GM19328 (cell line): ENCODE data around the gene PROK1.

Source experiments
- ATAC-seq: cut with Tn5 transposase; IDR thresholded peaks from one replicate; pipeline ENCODE4 v1.9.1; 2021; ENCODE audit warnings: mild to moderate bottlenecking, moderate library complexity; ENCODE audit not compliant: unreplicated experiment

The PROK1 gene

DNA sequence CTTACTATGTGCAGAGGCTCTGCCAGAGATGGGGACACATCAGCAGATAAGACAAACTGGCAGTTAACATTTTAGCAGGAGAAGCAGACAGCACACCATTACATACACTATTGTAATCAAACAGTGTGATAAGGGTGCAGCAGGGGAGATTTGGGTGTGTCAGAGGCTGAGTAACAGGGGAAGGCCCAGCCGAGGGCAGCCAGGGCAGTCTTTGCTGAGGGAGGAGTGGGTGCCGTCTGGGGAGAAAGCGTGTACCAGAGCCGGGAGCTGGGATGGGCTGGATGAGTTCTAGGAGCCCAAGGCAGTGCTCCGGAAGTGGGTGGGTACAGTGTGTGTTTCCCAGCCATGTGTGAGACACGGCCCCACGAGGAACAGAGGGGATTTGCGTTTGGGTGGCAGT lies 36.8 kb downstream of the PROK1 start:
- no peak for ATAC-seq

DNA sequence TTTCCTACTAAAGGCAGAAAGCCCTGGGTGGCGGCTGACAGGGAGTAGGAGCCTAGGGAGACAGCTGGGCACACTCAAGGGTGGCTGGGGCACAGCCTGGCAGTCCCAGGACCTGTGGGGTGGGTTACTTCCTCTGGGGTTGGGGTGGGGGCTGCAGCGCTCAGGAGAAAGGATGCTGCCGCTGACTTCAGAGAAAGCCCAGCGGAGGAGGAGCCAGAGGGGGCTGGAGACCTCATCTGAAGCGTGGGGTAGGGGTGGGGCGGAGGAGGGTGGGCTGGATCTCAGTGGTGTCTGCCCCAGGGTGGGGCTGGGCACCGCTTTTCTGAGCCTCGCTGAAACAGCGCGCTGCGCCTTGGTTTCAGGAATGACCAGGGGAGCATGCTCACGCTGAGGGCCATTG lies 37.2 kb downstream of the PROK1 start:
- ATAC-seq: no peak

DNA sequence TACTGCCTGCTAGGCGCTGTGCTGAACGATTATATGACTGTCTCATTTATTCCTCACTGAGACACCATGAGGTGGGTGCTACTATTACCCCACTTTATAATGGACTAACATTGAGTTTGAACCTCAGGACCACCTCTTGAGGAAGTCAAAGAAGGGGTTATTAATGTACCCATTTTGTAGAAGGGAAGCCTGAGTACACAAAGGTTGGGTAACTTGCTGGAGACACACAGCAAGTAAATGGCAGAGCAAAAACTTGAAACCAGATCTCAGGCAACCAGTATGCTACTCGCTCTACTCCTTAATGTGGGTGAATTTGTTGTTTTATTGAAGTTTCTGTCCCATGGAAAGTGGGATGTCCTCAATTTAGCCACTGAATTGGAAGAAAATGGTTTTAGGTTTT lies 37.9 kb downstream of the PROK1 start:
- no peak for ATAC-seq

DNA sequence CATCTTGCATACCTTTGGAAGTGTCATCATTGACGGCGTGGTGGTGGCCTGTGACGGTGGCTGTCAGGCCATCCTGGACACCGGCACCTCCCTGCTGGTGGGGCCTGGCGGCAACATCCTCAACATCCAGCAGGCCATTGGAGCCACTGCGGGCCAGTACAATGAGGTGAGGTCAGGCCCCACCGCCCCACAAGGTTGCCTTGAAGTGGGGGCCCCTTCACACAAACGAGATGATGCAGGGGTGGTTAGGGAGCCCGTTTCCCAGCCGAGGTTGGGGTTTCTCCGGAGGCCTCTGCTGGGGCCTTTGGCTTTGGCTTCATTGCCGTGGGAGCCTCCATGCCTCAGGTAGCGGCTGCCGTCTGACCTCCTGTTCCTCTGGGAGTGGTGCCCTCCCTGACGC lies 38.5 kb downstream of the PROK1 start:
- no peak for ATAC-seq

DNA sequence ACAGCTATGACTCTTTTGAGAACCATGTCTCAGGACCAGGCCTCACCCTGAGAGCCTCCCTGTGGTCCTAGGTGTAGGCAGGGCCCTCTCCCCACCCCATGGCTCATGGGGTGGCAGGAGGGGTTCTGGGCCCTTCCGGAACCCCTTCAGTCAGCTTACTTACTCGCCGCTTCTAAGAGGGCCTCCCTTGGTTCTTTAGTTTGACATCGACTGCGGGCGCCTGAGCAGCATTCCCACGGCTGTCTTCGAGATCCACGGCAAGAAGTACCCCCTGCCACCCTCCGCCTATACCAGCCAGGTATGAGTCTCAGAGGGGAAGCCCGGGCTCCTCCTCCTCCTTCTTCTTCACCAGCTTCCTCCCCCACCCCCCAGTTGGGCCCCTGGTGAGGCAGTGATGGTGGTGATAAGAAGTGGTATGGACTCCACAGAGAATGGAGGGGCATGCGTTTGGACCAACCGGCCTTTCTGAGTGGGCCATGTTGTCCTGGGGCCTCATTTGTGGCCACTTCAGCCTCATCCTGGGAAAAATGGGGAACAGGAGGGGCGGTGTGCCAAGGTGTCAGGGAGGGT lies 39.1 kb downstream of the PROK1 start:
- no peak for ATAC-seq

DNA sequence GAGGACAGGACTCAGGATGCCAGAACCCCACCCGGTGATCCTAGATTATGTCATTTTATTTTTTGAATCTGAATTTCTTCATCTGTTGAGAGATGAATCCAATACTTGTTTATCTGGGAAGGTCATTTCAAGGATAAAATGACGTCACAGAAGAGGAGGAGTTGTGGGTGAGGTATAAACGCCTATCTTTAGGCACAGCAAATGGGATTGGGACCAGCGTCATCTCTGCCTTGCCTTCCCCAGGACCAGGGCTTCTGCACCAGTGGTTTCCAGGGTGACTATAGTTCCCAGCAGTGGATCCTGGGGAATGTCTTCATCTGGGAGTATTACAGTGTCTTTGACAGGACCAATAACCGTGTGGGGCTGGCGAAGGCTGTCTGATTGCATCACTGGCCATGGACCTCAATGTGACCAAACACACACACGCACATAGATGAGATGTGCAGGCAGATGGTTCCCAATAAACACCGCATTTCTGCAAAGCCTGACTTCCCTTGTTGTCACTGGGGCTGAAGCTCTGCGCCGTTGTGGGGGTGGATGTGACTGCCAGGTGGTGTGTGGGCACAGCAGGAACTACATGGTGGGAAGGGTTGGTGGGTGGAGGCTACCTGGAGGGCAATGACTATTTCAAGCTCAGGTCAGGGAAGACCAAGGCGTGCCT lies 40.0 kb downstream of the PROK1 start:
- no peak for ATAC-seq

DNA sequence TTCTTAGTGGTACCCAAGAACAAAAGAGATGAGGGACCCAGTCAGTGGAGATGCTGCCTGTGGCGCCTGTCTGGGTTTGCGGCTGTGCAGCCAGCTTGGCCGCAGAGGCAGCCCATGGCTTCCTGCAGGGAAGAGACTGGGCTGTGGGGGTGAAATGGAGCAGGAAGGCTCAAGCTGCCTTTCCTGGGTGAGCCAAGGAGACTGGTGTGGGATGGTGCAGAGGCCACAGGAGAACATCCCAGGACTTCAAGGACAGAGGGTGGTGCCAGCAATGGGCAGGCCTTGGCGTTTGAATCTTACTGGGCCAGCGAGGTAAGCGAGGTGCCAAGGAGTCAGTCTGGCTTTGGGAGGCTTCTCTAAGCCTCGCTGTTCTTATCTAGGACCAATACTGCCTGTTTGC lies 41.6 kb downstream of the PROK1 start:
- ATAC-seq: no peak

DNA sequence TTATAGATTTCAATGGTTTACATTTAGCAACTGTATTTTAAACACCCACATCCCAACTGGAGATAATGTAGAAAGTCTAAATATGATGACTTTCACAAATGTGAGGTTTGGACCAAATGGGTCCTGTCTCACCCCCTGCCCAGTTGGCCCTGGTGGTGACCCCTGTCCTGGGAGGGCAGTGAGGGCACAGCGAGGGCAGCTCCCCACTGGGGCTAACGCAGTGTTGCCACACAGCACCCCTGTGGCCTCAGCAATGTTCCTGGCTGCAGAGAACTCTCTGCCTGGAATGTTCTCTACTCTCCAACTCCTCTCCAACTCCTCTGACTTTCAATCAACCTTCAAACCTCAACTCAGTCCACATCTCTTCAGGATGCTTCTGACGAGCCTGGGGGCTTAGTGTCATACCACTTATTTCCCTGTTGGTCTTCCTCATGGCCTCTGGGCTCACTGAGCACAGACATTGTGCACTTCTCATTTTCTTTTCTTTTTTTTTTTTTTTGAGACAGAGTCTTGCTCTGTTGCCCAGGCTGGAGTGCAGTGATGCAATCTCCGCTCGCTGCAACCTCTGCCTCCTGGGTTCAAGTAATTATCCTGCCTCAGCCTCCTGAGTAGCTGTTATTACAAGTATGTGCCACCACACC lies 42.2 kb downstream of the PROK1 start:
- no peak for ATAC-seq

DNA sequence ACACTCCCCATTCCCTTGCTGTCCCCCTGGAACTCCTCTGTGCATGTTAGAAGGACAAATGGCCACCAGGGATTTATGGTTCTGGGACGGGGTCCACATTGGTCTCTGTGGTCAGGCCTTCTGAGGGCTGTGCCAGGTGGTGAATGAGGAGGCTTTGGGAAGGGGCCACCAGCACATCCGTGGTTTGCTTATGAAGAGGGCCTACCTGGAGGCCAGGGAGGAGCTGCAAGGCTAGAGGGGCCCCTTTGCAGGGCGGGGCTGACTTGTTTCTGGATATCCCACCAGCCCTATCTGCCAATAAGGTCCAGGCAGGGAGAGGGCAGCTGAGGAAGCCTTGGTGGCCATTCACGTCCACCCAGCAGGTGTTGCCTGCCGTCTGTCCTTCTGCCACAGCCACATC lies 43.1 kb downstream of the PROK1 start:
- ATAC-seq: no peak

DNA sequence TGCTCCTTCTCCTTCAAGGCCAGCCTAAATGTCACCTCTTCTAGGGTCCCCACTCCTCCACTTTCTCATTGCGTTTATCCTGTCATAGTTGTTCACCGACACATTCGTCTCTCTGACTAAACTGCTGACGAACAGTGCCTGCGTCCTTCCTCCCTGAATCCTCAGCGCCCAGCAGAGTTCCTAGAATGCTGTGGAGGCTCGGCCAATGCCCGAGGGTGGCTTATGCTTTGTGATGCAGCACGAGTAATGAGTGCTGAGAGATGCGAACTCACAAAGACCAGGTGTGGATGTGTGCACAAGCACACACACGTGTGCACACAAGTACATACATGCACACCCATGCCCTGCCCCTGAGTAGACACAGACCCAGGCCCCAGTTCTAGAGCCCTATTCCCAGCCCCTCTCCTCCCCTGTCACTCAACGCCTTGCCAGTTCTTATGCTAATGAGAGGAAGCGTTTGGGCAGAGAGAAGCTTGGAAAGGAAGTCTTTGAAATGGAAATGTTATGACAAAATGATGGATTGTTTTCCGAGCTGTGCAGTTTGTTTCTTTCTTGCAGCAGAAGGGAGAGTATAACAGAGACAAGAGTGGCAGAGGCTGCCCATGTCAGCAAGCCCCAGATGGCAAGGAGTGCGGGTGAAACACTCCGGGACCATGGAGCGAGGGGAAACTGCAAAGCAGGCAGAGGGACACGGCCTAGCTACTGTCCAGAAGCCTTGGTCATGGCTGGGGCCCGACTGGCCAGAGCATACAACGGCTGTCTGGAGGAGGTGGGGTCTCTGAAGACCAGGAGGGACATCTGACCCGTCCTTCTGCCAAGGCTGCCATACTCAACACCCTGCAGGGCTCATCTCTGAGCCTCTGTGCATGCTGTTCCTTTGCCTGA lies 43.8 kb downstream of the PROK1 start:
- no peak for ATAC-seq

DNA sequence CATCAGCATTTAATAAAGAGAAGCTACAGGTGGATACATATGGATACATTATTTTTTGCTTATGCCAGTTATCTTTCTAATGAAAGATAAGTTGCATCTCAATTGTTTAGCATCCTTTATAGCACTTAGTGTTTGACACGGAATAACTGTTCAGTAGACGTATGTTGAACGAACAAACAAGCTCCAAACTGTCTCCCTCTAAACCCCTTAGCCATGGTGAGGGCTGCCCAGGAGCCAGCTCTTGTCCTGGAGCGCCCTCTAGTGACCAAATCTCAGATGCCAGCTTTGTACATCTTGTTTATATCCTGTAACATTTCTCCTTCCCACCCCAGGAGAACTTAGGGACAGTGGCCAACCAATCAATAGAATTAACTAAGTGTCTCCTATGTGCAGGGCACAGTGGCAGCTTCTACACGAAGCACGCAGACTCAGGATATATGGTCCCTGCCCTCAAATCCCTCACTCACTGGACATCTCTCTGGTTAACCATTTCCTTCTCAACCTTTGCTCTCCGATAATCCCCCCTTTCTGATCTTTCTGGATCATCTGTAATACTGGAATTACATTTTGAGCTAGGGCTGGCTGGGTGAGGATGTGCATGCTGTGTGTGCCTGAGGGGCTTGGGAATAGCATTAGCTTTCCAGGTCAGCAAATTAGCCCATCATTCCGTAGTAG lies 45.1 kb downstream of the PROK1 start:
- ATAC-seq: no peak

DNA sequence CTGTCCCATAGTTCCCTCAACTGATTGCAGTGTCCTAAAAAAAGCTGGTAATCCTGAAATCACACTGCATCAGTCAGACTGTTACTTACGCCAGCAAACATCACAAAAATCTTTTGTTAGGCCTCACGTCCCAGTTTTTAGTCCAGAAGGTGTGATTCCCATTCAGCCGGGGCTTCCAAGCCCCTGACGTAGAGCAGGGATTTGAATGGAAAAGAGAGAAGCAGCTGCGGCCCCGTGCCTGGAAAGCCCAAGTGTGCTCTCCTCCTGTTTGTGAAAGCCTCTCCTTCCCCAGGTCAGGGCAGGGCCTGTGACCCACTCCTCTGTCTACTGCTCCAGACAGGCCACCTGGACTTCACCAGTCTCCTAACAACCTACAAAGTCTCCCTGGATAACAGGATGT lies 47.3 kb downstream of the PROK1 start:
- no peak for ATAC-seq

DNA sequence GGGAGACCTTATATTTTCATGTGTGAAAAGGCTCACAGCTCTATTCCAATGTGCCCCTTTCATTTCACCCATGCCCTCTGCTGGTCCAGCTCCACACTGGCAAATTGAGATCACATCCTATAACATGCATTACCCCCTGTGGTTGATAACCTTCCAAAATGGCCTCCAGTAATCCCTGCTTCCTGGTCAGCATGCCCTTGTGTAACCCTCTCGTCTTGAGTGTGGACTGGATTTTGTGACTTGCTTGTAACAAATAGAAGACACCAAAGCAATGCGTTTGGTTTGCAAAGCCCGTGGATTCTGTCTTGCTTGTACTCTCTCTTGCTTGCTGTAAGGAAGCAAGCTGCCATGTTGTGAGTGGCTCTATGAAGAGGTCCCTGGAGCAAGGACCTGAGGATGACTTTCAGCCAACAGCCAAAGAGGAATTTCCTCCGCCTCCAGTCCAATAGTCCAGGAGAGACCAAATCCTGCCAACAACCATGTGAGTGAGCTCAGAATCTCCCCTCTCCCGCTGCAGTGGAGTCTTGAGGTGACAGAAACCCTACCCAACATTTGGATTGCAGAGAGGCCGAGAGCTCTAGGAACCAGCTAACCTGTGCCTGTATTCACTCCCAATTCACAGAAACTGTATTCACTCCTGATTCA lies 50.7 kb downstream of the PROK1 start:
- no peak for ATAC-seq

DNA sequence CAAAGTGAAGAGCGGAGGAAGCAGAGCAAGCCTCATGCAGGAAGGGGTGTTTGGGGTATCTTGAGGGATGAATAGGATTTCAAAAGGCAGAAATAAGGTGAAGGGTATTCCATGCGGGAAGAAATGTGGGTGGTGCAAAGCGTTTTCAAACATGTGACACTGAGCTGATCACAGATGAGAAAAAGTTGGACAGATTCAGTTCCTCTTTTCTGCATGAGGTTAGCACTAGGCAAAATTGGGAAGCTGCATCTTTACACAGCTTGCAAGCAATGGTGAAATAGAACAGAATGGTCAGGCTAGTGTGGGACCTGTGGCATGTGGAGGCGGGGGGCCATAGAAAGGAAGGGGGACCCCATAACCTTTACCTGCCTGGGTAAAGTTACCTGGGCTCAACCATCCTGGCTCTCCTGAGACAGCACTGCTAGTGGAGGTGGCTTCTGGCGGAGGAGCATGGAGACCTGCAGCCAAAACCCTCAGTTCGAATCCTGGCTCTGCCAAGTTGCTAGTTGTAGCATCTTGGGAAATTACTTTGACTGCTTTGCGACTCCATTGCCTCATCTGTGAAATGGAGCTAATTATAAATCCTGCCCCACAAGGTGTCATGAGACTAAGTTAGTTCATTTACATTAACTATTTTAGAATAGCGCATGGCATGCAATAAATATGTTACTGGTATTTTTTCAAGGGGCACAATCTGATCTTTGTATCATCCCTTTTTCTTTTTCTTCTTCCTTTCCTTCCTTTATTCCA lies 51.6 kb downstream of the PROK1 start:
- ATAC-seq: no peak

DNA sequence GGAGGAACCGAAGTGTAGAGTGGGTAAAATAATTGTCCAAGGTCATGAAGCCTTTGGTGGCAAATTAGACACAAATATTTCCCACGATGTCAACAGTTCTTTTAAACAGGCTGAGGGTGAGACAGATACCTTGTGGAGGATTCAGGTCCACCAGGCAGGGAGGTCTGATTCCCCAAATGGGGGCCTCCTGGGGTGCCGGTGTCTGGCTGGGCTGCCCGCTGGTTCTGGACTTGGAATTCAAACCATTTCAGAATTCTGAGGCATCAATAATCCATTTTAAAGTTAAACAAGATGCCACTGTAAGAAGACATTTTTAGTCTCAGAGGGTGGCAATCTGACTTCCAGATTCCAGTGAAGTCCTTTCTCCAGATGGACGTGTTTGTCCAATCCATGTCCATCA lies 52.5 kb downstream of the PROK1 start:
- no peak for ATAC-seq

DNA sequence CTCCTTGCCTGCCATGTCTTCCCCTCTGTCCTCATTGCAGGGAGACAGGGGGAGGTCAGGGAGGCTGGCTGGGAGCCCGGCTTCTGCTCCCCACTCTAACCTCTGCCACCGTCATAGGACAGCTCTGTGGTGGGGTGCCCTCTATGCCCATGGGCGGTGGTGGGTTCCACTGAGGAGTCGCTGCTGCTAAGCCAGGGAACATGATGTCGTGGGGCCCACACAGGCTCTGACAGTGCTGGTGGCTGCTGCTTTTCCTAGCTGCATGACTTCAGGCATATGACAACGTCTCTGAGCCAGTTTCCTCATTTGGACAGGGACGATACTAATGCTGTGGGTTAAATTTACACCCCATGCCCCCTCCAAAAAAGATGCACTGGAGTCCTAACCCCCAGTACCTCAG lies 53.3 kb downstream of the PROK1 start:
- no peak for ATAC-seq

DNA sequence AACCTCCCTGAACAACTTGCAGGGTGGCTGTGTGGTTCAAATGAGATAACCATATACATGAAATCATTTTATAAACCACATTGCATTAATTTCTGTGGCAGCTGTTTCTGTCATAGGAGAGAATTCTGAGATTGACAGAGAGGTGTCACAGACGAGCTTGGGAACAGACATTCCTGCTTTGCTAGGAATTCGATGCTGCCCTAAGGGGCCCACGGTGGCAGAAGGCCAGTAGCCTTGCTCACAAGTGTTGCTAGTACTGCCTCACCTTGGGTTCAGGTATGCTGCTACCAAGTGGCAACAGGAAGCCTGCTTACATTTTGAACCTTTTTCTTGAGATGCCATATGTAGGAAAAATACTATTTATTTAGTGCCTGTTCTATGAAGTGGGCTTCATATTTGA lies 54.6 kb downstream of the PROK1 start:
- ATAC-seq: no peak

DNA sequence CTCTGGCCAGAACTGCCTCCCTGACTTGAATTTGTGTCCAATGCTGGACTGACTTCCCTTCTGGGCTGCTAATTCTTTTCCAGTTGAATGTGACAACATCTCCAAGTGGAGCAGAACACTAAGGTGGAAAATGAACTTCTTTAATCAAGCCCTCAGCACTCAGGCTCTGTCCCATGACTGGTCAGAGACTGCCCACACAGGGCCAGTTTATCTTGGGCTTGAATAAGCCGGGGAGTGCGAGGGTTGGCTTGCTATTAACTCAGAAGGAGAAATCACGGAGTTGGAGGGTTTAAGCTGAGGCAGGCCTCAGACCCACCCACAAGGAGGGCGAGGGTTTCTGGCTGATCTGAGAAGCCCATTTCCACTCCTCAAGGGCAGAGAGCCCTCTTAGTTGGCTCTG lies 55.6 kb downstream of the PROK1 start:
- ATAC-seq: no peak
